ENCODE data around the gene HDHD3.

HDHD3 gene

DNA sequence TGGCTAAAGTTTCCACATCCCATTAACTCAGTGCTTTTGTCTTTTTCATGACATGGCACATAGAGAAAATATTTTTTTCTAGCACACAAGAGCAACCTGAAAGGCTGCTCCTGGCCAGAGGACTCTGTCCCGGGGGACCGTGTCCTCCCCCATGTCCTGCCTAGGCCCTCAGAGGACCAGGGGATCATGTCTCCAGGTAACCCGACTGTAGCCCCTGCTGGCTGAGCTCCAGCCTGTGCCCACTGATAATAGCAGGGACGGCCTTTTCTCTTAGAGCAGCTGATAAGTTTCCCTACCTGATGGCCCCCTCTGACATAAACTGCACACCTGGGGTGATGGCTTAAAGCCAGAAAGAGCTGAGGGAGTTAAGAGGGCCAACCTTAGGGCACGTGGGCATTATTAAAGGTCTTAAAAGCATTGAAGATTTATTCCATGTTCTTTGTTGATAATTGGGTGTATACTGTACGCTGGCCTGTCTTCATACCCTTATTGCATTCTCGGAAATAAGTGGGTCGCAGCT lies 5.9 kb downstream of the HDHD3 start:
- H3K4ac ChIP-seq (ENCODE audit: low read length) = no peak overlapping the region
- no peak overlapping the region for H3K18ac ChIP-seq (ENCODE audit: low read length)
- H2AFZ ChIP-seq (ENCODE audit: low read length) = no peak overlapping the region
- H3K79me1 ChIP-seq (ENCODE audit: low read depth, low read length) = no peaks in the 10 kb centered on the region
- H3K4me3 ChIP-seq (ENCODE audit: low read length in 2 of 2) = no peak overlapping the region
- no peak overlapping the region for H2AK5ac ChIP-seq (ENCODE audit: low read depth, low read length)
- no peak overlapping the region for H2BK5ac ChIP-seq (ENCODE audit: low read length)
- H3K14ac ChIP-seq (ENCODE audit: low read length) = no peak overlapping the region
- WGBS, 2 donors (ENCODE audit: extremely low coverage in 2 of 2, insufficient read length in 2 of 2, insufficient replicate concordance in 1 of 2) = no CpG with 5 or more reads among the region's 8 CpGs
- DNase-seq (ENCODE audit: low spot score) = no peak
- H3K4me1 ChIP-seq (ENCODE audit: control insufficient read depth in 2 of 2, insufficient read depth in 1 of 2, low read depth in 1 of 2, low read length in 2 of 2) = peaks cover 0 to 7% of the 10 kb centered on the region in 2 donors
- H2BK120ac ChIP-seq (ENCODE audit: low read depth, low read length) = no peak overlapping the region
- H2BK12ac ChIP-seq (ENCODE audit: low read length) = no peak overlapping the region
- H4K8ac ChIP-seq (ENCODE audit: low read depth, low read length) = no peak overlapping the region
- no peak overlapping the region for H3K4me2 ChIP-seq (ENCODE audit: insufficient read depth, low read length, poor library complexity, severe bottlenecking)
- peaks cover 0 to 19% (median 0%) of the 10 kb centered on the region in 3 experiments for H3K27me3 ChIP-seq (ENCODE audit: control insufficient read depth in 3 of 3, insufficient read depth in 3 of 3, low read depth in 1 of 3, low read length in 3 of 3)
- no peak overlapping the region for H3K23ac ChIP-seq (ENCODE audit: low read depth, low read length, poor library complexity)
- no peak overlapping the region for H4K91ac ChIP-seq (ENCODE audit: low read depth, low read length, poor library complexity)
- H3K36me3 ChIP-seq (replicated peaks in 1 of 2; ENCODE audit: control insufficient read depth in 2 of 2, insufficient read depth in 2 of 2, low read length in 2 of 2) = peaks cover 11 to 16% of the 10 kb centered on the region in 2 donors
- H3K27ac ChIP-seq (replicated peaks; ENCODE audit: low read length) = no peak overlapping the region
- no peak overlapping the region for H2BK15ac ChIP-seq (ENCODE audit: low read length)
- no peaks in the 10 kb centered on the region for H3K9me3 ChIP-seq (replicated peaks in 1 of 2; ENCODE audit: control insufficient read depth in 2 of 2, insufficient read depth in 1 of 2, low read depth in 1 of 2, low read length in 2 of 2)
- H3K9ac ChIP-seq (ENCODE audit: low read depth, low read length, poor library complexity) = no peak overlapping the region

DNA sequence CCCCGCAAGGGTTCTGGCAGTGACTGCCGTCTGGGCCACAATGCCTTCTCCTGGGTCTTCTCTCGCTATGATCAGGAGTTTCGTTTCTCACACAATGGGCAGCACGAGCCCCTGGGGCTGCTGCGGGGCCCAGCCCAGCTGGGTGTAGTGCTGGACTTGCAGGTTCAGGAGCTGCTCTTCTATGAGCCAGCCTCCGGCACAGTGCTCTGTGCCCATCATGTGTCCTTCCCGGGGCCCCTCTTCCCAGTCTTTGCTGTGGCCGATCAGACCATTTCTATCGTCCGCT lies 7.0 kb downstream of the HDHD3 start:
- no CpG with 5 or more reads among the region's 11 CpGs for WGBS, 2 donors (ENCODE audit: extremely low coverage in 2 of 2, insufficient read length in 2 of 2, insufficient replicate concordance in 1 of 2)
- no peak overlapping the region for H4K91ac ChIP-seq (ENCODE audit: low read depth, low read length, poor library complexity)
- no peak overlapping the region for H2BK5ac ChIP-seq (ENCODE audit: low read length)
- H3K4me3 ChIP-seq (ENCODE audit: low read length in 2 of 2) = no peak overlapping the region
- DNase-seq (ENCODE audit: low spot score) = no peak
- no peak overlapping the region for H2BK12ac ChIP-seq (ENCODE audit: low read length)
- H3K14ac ChIP-seq (ENCODE audit: low read length) = no peak overlapping the region
- peaks cover 11 to 16% of the 10 kb centered on the region in 2 donors for H3K36me3 ChIP-seq (replicated peaks in 1 of 2; ENCODE audit: control insufficient read depth in 2 of 2, insufficient read depth in 2 of 2, low read length in 2 of 2)
- H2BK120ac ChIP-seq (ENCODE audit: low read depth, low read length) = no peak overlapping the region
- H3K9ac ChIP-seq (ENCODE audit: low read depth, low read length, poor library complexity) = no peak overlapping the region
- H2AFZ ChIP-seq (ENCODE audit: low read length) = peak overlapping the region; percentile 46
- H3K4me2 ChIP-seq (ENCODE audit: insufficient read depth, low read length, poor library complexity, severe bottlenecking) = no peak overlapping the region
- no peaks in the 10 kb centered on the region for H3K79me1 ChIP-seq (ENCODE audit: low read depth, low read length)
- H2BK15ac ChIP-seq (ENCODE audit: low read length) = no peak overlapping the region
- peaks cover 0 to 4% of the 10 kb centered on the region in 2 donors for H3K4me1 ChIP-seq (ENCODE audit: control insufficient read depth in 2 of 2, insufficient read depth in 1 of 2, low read depth in 1 of 2, low read length in 2 of 2)
- H3K18ac ChIP-seq (ENCODE audit: low read length) = no peak overlapping the region
- H4K8ac ChIP-seq (ENCODE audit: low read depth, low read length) = no peak overlapping the region
- H2AK5ac ChIP-seq (ENCODE audit: low read depth, low read length) = peak overlapping the region; percentile 6
- H3K23ac ChIP-seq (ENCODE audit: low read depth, low read length, poor library complexity) = no peak overlapping the region
- H3K27me3 ChIP-seq (ENCODE audit: control insufficient read depth in 3 of 3, insufficient read depth in 3 of 3, low read depth in 1 of 3, low read length in 3 of 3) = peaks cover 0 to 19% (median 0%) of the 10 kb centered on the region in 3 experiments
- no peak overlapping the region for H3K27ac ChIP-seq (replicated peaks; ENCODE audit: low read length)
- no peaks in the 10 kb centered on the region for H3K9me3 ChIP-seq (replicated peaks in 1 of 2; ENCODE audit: control insufficient read depth in 2 of 2, insufficient read depth in 1 of 2, low read depth in 1 of 2, low read length in 2 of 2)
- H3K4ac ChIP-seq (ENCODE audit: low read length) = no peak overlapping the region

DNA sequence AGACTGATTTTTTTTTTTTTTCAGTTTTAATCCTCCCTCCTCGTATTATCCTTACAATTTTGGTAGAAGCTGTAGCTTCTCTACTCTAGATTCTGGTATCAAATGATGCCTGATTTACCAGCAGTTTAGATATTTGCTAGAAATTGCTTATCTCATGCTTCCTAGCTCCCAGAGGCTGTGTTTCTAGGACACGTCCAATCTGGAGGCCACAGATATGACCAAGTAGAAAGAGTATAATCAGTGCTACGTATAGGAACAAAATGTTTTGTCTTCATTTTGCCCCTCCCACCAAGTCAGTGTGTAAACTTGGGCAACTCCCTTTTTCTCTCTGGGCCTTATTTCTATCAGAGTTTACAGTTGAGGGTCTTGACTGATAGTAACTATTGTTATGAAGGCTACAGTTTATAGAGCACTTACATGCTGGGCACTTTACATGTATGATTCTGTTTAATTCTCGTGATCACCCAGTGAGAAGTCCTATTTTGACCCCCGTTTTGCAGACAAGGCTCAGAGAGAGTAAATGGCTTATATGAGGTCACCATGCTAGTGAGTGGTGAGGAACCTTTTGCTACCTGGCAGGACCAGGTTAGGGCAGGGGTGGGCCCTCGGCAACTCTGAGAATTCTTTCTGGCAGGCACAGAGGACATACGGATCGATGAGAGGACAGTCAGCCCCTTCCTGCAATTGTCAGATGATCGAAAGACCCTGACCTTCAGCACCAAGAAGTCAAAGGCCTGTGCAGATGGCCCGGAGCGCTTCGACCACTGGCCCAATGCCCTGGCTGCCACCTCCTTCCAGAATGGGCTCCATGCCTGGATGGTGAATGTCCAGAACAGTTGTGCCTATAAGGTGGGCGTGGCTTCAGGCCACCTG lies 7.6 kb downstream of the HDHD3 start:
- DNase-seq (ENCODE audit: low spot score) = no peak
- H2BK15ac ChIP-seq (ENCODE audit: low read length) = no peak overlapping the region
- H3K79me1 ChIP-seq (ENCODE audit: low read depth, low read length) = no peaks in the 10 kb centered on the region
- H3K9ac ChIP-seq (ENCODE audit: low read depth, low read length, poor library complexity) = no peak overlapping the region
- no peak overlapping the region for H3K4me3 ChIP-seq (ENCODE audit: low read length in 2 of 2)
- H3K4me2 ChIP-seq (ENCODE audit: insufficient read depth, low read length, poor library complexity, severe bottlenecking) = no peak overlapping the region
- H3K18ac ChIP-seq (ENCODE audit: low read length) = no peak overlapping the region
- H2BK120ac ChIP-seq (ENCODE audit: low read depth, low read length) = no peak overlapping the region
- no CpG with 5 or more reads among the region's 13 CpGs for WGBS, 2 donors (ENCODE audit: extremely low coverage in 2 of 2, insufficient read length in 2 of 2, insufficient replicate concordance in 1 of 2)
- H2BK12ac ChIP-seq (ENCODE audit: low read length) = no peak overlapping the region
- no peak overlapping the region for H4K8ac ChIP-seq (ENCODE audit: low read depth, low read length)
- no peak overlapping the region for H3K14ac ChIP-seq (ENCODE audit: low read length)
- H3K4me1 ChIP-seq (ENCODE audit: control insufficient read depth in 2 of 2, insufficient read depth in 1 of 2, low read depth in 1 of 2, low read length in 2 of 2) = peaks cover 0 to 4% of the 10 kb centered on the region in 2 donors
- H3K23ac ChIP-seq (ENCODE audit: low read depth, low read length, poor library complexity) = no peak overlapping the region
- H2AFZ ChIP-seq (ENCODE audit: low read length) = peak overlapping the region; percentile 46
- H3K27ac ChIP-seq (replicated peaks; ENCODE audit: low read length) = no peak overlapping the region
- peaks cover 0 to 19% (median 0%) of the 10 kb centered on the region in 3 experiments for H3K27me3 ChIP-seq (ENCODE audit: control insufficient read depth in 3 of 3, insufficient read depth in 3 of 3, low read depth in 1 of 3, low read length in 3 of 3)
- H4K91ac ChIP-seq (ENCODE audit: low read depth, low read length, poor library complexity) = no peak overlapping the region
- H2AK5ac ChIP-seq (ENCODE audit: low read depth, low read length) = no peak overlapping the region
- H3K36me3 ChIP-seq (replicated peaks in 1 of 2; ENCODE audit: control insufficient read depth in 2 of 2, insufficient read depth in 2 of 2, low read length in 2 of 2) = peaks cover 8 to 13% of the 10 kb centered on the region in 2 donors
- H2BK5ac ChIP-seq (ENCODE audit: low read length) = no peak overlapping the region
- no peaks in the 10 kb centered on the region for H3K9me3 ChIP-seq (replicated peaks in 1 of 2; ENCODE audit: control insufficient read depth in 2 of 2, insufficient read depth in 1 of 2, low read depth in 1 of 2, low read length in 2 of 2)
- H3K4ac ChIP-seq (ENCODE audit: low read length) = no peak overlapping the region

DNA sequence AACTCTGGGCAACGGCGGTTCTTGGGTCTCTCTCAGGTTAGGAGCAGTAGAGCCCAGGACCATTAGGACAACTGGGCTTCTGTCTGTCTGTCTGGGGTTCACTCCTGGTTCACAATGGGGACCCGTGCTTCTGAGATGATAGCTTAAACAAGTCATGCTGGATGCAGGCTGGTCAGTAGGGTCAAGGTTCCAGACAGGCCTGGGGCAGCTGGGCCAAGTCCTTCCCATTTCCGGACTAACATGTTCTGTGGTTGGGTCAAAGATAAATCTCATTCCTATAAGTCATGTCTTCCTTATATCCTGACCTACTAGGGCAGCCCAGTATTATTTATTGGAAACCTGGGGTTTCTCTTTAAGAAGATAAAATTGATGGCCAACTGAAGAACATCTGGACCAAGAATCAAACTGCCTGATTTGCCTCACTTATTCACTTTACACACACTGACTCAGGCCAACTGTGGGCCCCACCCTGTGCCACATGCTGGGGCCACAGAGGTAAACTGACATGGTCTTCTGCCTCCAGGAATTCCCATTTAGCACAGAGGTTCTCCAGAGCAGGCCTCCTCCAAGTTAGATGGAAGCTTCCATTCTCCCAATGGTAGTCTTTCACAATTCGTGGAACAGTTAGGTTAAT lies 8.3 kb downstream of the HDHD3 start:
- Histone ChIP-seq H2AK5ac (ENCODE audit: low read depth, low read length) (no peak overlapping the region), H2BK120ac (ENCODE audit: low read depth, low read length) (no peak overlapping the region), H4K91ac (ENCODE audit: low read depth, low read length, poor library complexity) (peak overlapping the region; percentile 40), H2BK12ac (ENCODE audit: low read length) (no peak overlapping the region), H3K79me1 (ENCODE audit: low read depth, low read length) (no peaks in the 10 kb centered on the region), H3K4me1 (ENCODE audit: control insufficient read depth in 2 of 2, insufficient read depth in 1 of 2, low read depth in 1 of 2, low read length in 2 of 2) (peaks cover 0 to 4% of the 10 kb centered on the region in 2 donors), H3K18ac (ENCODE audit: low read length) (no peak overlapping the region), H3K14ac (ENCODE audit: low read length) (no peak overlapping the region), H3K23ac (ENCODE audit: low read depth, low read length, poor library complexity) (no peak overlapping the region), H3K4me2 (ENCODE audit: insufficient read depth, low read length, poor library complexity, severe bottlenecking) (no peak overlapping the region), H3K9me3 (replicated peaks in 1 of 2; ENCODE audit: control insufficient read depth in 2 of 2, insufficient read depth in 1 of 2, low read depth in 1 of 2, low read length in 2 of 2) (no peaks in the 10 kb centered on the region), H2BK5ac (ENCODE audit: low read length) (no peak overlapping the region), H4K8ac (ENCODE audit: low read depth, low read length) (no peak overlapping the region), H3K9ac (ENCODE audit: low read depth, low read length, poor library complexity) (no peak overlapping the region), H2AFZ (ENCODE audit: low read length) (no peak overlapping the region), H3K36me3 (replicated peaks in 1 of 2; ENCODE audit: control insufficient read depth in 2 of 2, insufficient read depth in 2 of 2, low read length in 2 of 2) (peaks cover 2 to 8% of the 10 kb centered on the region in 2 donors), H2BK15ac (ENCODE audit: low read length) (no peak overlapping the region), H3K4ac (ENCODE audit: low read length) (no peak overlapping the region), H3K4me3 (ENCODE audit: low read length in 2 of 2) (no peak overlapping the region), H3K27ac (replicated peaks; ENCODE audit: low read length) (no peak overlapping the region), H3K27me3 (ENCODE audit: control insufficient read depth in 3 of 3, insufficient read depth in 3 of 3, low read depth in 1 of 3, low read length in 3 of 3) (peaks cover 0 to 19% (median 0%) of the 10 kb centered on the region in 3 experiments)
- WGBS, 2 donors (ENCODE audit: extremely low coverage in 2 of 2, insufficient read length in 2 of 2, insufficient replicate concordance in 1 of 2) = no CpG with 5 or more reads among the region's 5 CpGs
- no peak for DNase-seq (ENCODE audit: low spot score)

Measured in neuronal stem cell (in vitro differentiated cells).